CD14-positive monocyte (primary cell): ENCODE data around the gene CUBN. TPM values are rescaled to one million over a fixed set of nuclear protein-coding genes. Genes with fewer than 3 reads are reported as not detected.

ENCODE experiments used
- DNase-seq, 3 donors: peaks; one replicate each; pipeline ENCODE4 v3.0.0-alpha.2; 2011 to 2022
- H2AFZ ChIP-seq: 2 replicates; pipeline ENCODE4 v1.6.0; 2012; ENCODE audit warnings: mild to moderate bottlenecking, low read depth, low read length, inconsistent platforms; ENCODE audit not compliant: insufficient read depth, poor library complexity, severe bottlenecking
- H3K27ac ChIP-seq, 2 donors: 1 replicate in 1 of 2; 2 replicates in 1 of 2; pipeline ENCODE4 v1.5.1; 2012 to 2013; ENCODE audit warnings: low read length in 2 of 2, control low read depth in 1 of 2, inconsistent platforms in 1 of 2, low read depth in 1 of 2, mild to moderate bottlenecking in 1 of 2
- H3K27me3 ChIP-seq, 2 donors: one replicate each; pipeline versions ENCODE4 v1.6.0 to v1.6.1; 2011 to 2013; ENCODE audit warnings: low read length in 2 of 2; ENCODE audit not compliant: control insufficient read depth in 2 of 2, insufficient read depth in 2 of 2
- H3K36me3 ChIP-seq, 2 donors: replicated peaks in 1 of 2; 1 replicate in 1 of 2; 2 replicates in 1 of 2; pipeline versions ENCODE4 v1.5.1 to v1.6.1; 2012 to 2013; ENCODE audit warnings: low read length in 2 of 2, control low read depth in 1 of 2, inconsistent platforms in 1 of 2, mild to moderate bottlenecking in 1 of 2; ENCODE audit not compliant: insufficient read depth in 2 of 2, control insufficient read depth in 1 of 2
- H3K4me1 ChIP-seq, 2 donors: 1 replicate in 1 of 2; 2 replicates in 1 of 2; pipeline versions ENCODE4 v1.5.1 to v1.6.1; 2012 to 2013; ENCODE audit warnings: low read length in 2 of 2, control low read depth in 1 of 2, inconsistent platforms in 1 of 2, mild to moderate bottlenecking in 1 of 2, moderate library complexity in 1 of 2; ENCODE audit not compliant: insufficient read depth in 2 of 2, control insufficient read depth in 1 of 2
- H3K4me2 ChIP-seq: replicated peaks from 2 replicates; pipeline ENCODE3; 2012; ENCODE audit warnings: low read length, moderate library complexity, mild to moderate bottlenecking; ENCODE audit not compliant: poor library complexity, severe bottlenecking; ENCODE audit errors: extremely low read depth
- H3K4me3 ChIP-seq, 3 experiments: fragments of 200-600 bp in 1 of 3; sonication (generic) in 1 of 3; replicated peaks in 1 of 3; 1 replicate in 2 of 3; 2 replicates in 1 of 3; pipeline ENCODE4 v1.5.1; 2011 to 2013; ENCODE audit warnings: low read length in 3 of 3, mild to moderate bottlenecking in 3 of 3, control low read depth in 2 of 3, low read depth in 2 of 3, inconsistent platforms in 1 of 3, moderate library complexity in 1 of 3
- H3K79me2 ChIP-seq: 2 replicates; pipeline ENCODE4 v1.6.0; 2012; ENCODE audit warnings: mild to moderate bottlenecking, control low read depth, inconsistent platforms, low read length, moderate library complexity; ENCODE audit not compliant: insufficient read depth
- H3K9ac ChIP-seq: 2 replicates; pipeline ENCODE4 v1.6.0; 2017; ENCODE audit warnings: low read length, mild to moderate bottlenecking; ENCODE audit not compliant: insufficient read depth, poor library complexity, severe bottlenecking
- H3K9me3 ChIP-seq, 2 donors: replicated peaks in 1 of 2; 1 replicate in 1 of 2; 2 replicates in 1 of 2; pipeline versions ENCODE4 v1.5.1 to v1.6.1; 2012 to 2013; ENCODE audit warnings: low read length in 2 of 2, control low read depth in 1 of 2; ENCODE audit not compliant: control insufficient read depth in 1 of 2, insufficient read depth in 1 of 2
- H4K20me1 ChIP-seq: 2 replicates; pipeline ENCODE4 v1.6.0; 2012; ENCODE audit warnings: mild to moderate bottlenecking, low read length, control low read depth, moderate library complexity; ENCODE audit not compliant: insufficient read depth
- H3K27ac Mint-ChIP-seq, 7 donors: one replicate each; pipeline ENCODE4 v1.8.0; 2020; ENCODE audit warnings: mild to moderate bottlenecking in 7 of 7, mixed read lengths in 7 of 7, moderate library complexity in 6 of 7, inconsistent platforms in 2 of 7
- H3K27me3 Mint-ChIP-seq, 3 donors: one replicate each; pipeline ENCODE4 v1.8.0; 2021 to 2022; ENCODE audit warnings: low read depth in 3 of 3, mild to moderate bottlenecking in 3 of 3, mixed read lengths in 3 of 3, moderate library complexity in 3 of 3, inconsistent platforms in 1 of 3
- H3K36me3 Mint-ChIP-seq, 2 donors: one replicate each; pipeline ENCODE4 v1.8.0; 2020; ENCODE audit warnings: mixed read lengths in 2 of 2, inconsistent platforms in 1 of 2, mild to moderate bottlenecking in 1 of 2
- H3K4me1 Mint-ChIP-seq: one replicate; pipeline ENCODE4 v1.8.0; 2020; ENCODE audit warnings: mild to moderate bottlenecking, mixed read lengths
- H3K4me3 Mint-ChIP-seq, 2 donors: one replicate each; pipeline ENCODE4 v1.8.0; 2020; ENCODE audit warnings: mild to moderate bottlenecking in 2 of 2, mixed read lengths in 2 of 2, moderate library complexity in 1 of 2
- H3K9me3 Mint-ChIP-seq, 7 donors: one replicate each; pipeline ENCODE4 v1.8.0; 2020 to 2022; ENCODE audit warnings: mixed read lengths in 7 of 7, mild to moderate bottlenecking in 6 of 7, moderate library complexity in 6 of 7, inconsistent platforms in 2 of 7
- WGBS: methylation state at CpG from one replicate; pipeline ENCODE4 v1.1.5; 2013; ENCODE audit warnings: missing lambda C conversion rate; ENCODE audit not compliant: insufficient coverage; 5-methylcytosine and 5-hydroxymethylcytosine counted together
- intact Hi-C, 2 donors: fragments of 100-400 bp; cut with micrococcal nuclease; formaldehyde crosslinking; loops; one replicate each; pipeline versions ENCODE4 v1.15.0 to v1.15.1; 2023
- polyA plus RNA-seq, 3 donors: library from polyadenylated mRNA; depleted of rRNA in 1 of 3; unstranded in 2 of 3; stranded (reverse) in 1 of 3; fragments of 300-500 nt in 2 of 3; fragments of >200 nt in 1 of 3; fragmentation: Illumina TruSeq in 2 of 3; gene quantifications; 1 replicate in 2 of 3; 2 replicates in 1 of 3; pipeline ENCODE4 v1.2.3, GENCODE V29; 2012 to 2021
- TF ChIP-seq, protein P1 (sequence below): fragments of 200-600 bp; IDR thresholded peaks from one replicate; pipeline ENCODE4 v1.8.0; 2022; ENCODE audit warnings: antibody characterized with exemption, mild to moderate bottlenecking

Gene CUBN
- polyA plus RNA-seq, 3 donors: 0.95 TPM; not detected in 2

- Histone ChIP-seq H3K27ac (no peak overlapping the region), H2AFZ (no peak overlapping the region), H4K20me1 (no peaks in the 10 kb centered on the region), H3K9ac (no peak overlapping the region), H3K79me2 (no peaks in the 10 kb centered on the region), H3K9me3 (no peaks in the 10 kb centered on the region), H3K27me3 (no peaks in the 10 kb centered on the region), H3K4me2 (no peak overlapping the region), H3K4me3 (no peak overlapping the region), H3K36me3 (no peaks in the 10 kb centered on the region), H3K4me1 (no peaks in the 10 kb centered on the region)
- no peak for DNase-seq
- no peaks in the 10 kb centered on the region for H3K9me3 Mint-ChIP-seq
- H3K4me1 Mint-ChIP-seq: no peaks in the 10 kb centered on the region
- TF ChIP-seq, protein P1, sequence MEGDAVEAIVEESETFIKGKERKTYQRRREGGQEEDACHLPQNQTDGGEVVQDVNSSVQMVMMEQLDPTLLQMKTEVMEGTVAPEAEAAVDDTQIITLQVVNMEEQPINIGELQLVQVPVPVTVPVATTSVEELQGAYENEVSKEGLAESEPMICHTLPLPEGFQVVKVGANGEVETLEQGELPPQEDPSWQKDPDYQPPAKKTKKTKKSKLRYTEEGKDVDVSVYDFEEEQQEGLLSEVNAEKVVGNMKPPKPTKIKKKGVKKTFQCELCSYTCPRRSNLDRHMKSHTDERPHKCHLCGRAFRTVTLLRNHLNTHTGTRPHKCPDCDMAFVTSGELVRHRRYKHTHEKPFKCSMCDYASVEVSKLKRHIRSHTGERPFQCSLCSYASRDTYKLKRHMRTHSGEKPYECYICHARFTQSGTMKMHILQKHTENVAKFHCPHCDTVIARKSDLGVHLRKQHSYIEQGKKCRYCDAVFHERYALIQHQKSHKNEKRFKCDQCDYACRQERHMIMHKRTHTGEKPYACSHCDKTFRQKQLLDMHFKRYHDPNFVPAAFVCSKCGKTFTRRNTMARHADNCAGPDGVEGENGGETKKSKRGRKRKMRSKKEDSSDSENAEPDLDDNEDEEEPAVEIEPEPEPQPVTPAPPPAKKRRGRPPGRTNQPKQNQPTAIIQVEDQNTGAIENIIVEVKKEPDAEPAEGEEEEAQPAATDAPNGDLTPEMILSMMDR: no peak
- WGBS: no CpG with 5 or more reads among the region's 2 CpGs
- no peaks in the 10 kb centered on the region for H3K36me3 Mint-ChIP-seq
- peaks cover 0 to 3% (median 2%) of the 10 kb centered on the region in 3 donors for H3K27me3 Mint-ChIP-seq
- no peak overlapping the region for H3K27ac Mint-ChIP-seq
- H3K4me3 Mint-ChIP-seq: no peak overlapping the region
- intact Hi-C loops: no loop called here
Observed at GRCh38 chr10:16852624-16853023, 277.0 kb downstream of the CUBN start.

- no peak for DNase-seq
- TF ChIP-seq, protein P1: no peak
- intact Hi-C loops: loop anchor here in 1 of 2 donors (5.0 kb wide), 1 partner anchor 584 kb away; no protein-coding TSS in a partner anchor
Observed at GRCh38 chr10:16848562-16849154, 281.0 kb downstream of the CUBN start.

More at GRCh38 chr10:16848562-16849154, 281.0 kb downstream of the CUBN start:
- Histone ChIP-seq H3K27me3 (no peaks in the 10 kb centered on the region), H3K4me2 (no peak overlapping the region), H3K9ac (no peak overlapping the region), H3K27ac (no peak overlapping the region), H3K79me2 (no peaks in the 10 kb centered on the region), H2AFZ (no peak overlapping the region), H4K20me1 (no peaks in the 10 kb centered on the region), H3K4me1 (no peaks in the 10 kb centered on the region), H3K36me3 (no peaks in the 10 kb centered on the region), H3K4me3 (no peak overlapping the region), H3K9me3 (no peaks in the 10 kb centered on the region)
- H3K9me3 Mint-ChIP-seq: no peaks in the 10 kb centered on the region
- WGBS: 94% methylated on average over 7 of the region's 10 CpGs
- peaks cover 0 to 1% (median 0%) of the 10 kb centered on the region in 3 donors for H3K27me3 Mint-ChIP-seq
- H3K4me1 Mint-ChIP-seq: no peaks in the 10 kb centered on the region
- no peaks in the 10 kb centered on the region for H3K36me3 Mint-ChIP-seq
- H3K4me3 Mint-ChIP-seq: no peak overlapping the region
- peak overlapping the region in 1 of 7 donors; percentile 9 for H3K27ac Mint-ChIP-seq
